CD1c-positive myeloid dendritic cell (primary cell): ENCODE measurements around the gene PYCR2.
"Not testable (repeated sequence)": the region's sequence is repeated elsewhere in the genome, so short reads cannot be mapped to it uniquely, and the experiment has no call there.

Experiments
- DNase-seq: peaks from one replicate; pipeline ENCODE4 v3.0.0-alpha.2; 2016; ENCODE audit errors: extremely low spot score

Gene PYCR2

DNA sequence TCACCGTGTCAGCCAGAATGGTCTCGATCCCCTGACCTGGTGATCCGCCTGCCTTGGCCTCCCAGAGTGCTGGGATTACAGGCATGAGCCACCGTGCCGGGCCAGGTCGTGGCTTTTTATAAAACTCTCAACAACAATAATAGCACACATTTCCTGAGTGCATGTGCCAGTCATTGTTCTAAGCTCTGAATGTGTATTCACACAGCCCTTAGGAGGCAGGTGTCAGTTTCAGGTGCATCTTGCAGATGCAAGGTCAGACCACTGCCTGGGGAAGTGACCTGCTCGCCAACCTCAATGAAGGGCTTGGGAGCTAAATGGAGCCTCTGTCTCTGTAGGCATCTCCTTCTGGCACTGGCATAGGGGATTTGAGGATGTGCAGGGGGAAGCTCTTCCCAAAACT, 18.5 kb upstream of the PYCR2 start:
- DNase-seq: no peak

DNA sequence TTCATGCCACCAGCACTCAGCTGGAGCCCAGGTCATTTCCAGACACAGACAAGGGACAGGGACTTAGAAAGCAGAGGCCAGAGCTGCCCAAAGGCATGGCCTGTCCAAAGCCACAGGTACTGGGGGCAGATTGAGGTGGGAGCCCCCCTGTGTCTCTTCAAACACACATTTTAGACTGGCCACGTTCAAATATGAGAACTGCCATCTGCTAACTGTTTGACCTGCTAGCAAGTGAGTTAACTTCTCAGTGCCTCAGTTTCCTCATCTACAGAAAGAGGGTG, 17.8 kb upstream of the PYCR2 start:
- DNase-seq: no peak

DNA sequence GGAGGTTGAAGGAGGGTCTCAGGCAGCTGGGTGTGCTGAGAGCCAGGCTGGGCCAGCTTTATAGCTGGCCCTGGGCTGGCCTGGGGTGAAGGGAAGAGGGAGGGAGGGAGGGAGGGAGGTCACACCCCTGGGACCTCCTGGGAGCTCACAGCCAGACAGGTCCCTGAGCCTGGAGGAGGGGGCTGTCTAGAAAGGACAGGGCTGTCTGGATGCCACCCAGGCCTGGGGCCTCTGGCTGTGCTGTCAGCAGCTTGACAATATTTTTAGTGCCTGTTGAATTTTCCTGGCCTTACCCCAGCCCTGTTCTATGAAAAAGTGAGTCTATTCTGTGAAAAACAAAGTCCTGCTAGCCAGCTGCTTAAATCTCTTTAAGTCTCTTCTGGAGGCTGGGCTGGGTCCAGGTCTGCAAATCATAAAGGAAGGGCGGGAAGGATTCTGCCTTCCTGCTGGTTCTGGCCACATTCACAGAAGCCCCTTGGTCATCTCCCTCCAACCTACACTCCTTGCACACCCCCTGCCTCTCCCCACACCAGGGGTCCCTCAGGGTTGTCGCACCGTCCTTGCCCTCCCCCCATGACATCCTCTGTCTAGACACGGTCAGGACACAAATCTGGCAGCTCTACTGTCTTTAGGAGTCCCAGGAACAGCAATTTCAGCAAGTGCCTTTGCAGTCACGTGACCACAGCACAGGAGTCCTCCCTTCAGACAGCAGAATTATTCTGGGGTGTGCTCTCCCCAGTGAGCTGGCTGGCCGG, 17.3 kb upstream of the PYCR2 start, which contains the start of gene LEFTY2:
LEFTY2 (minus strand) TSS at position 34 of the 755 bp plus-strand sequence. CDS start 80 bp downstream, outside the sequence.
- DNase-seq: no peak

DNA sequence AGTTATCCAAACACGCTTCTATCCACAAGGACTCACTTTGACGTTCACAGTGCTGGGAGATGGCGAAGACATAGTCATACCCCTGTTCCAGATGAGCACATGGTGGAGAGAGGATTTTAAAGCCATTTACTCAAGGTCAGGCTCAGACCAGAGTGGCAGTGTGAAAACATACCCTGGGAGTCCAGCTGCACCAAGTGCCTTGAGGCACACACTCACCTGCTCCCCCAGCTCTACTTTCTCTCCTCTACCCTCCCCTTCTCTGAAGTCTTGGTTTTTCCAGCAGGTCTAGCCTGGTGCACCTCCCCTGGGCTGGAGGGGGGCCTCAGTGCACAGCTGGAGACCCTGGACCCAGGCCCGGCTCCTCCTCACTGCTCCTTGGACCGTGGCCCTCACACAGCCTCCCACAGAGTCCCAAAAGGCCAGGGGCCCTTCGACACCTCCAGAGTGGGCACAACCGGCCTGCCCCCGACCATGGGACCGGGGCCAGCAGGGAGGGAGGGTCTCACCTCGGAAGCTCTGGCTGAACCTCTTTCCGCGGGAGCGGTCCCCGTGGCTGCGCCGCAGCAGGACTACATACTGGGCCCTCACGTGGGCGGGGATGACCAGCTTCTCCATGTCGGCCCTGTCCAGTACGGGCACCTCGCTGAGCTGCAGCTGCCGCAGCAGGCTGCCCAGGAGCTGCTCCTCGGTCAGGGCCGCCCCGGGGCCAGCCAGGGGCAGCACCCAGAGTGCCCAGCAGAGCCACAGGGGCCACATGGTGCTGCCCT, 16.5 kb upstream of the PYCR2 start:
- no peak for DNase-seq

DNA sequence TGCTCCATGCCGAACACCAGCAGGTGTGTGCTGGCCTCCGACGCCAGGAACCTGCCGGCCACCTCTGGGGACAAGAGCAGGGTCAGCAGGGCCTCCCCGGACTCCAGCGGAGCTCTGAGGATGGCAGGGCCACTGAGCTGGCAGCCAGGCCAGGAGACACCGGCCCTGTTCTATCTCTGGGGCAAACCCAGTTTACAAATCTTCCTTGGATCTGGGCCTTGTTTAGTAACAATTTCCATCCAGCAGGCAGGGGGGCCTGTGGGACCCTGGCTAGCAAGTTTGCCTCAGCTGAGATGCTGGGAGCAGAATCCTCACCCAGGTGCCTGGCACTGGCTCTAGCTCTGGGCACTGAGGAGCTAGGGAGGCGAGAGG, 15.9 kb upstream of the PYCR2 start:
- DNase-seq: not testable (repeated sequence)

DNA sequence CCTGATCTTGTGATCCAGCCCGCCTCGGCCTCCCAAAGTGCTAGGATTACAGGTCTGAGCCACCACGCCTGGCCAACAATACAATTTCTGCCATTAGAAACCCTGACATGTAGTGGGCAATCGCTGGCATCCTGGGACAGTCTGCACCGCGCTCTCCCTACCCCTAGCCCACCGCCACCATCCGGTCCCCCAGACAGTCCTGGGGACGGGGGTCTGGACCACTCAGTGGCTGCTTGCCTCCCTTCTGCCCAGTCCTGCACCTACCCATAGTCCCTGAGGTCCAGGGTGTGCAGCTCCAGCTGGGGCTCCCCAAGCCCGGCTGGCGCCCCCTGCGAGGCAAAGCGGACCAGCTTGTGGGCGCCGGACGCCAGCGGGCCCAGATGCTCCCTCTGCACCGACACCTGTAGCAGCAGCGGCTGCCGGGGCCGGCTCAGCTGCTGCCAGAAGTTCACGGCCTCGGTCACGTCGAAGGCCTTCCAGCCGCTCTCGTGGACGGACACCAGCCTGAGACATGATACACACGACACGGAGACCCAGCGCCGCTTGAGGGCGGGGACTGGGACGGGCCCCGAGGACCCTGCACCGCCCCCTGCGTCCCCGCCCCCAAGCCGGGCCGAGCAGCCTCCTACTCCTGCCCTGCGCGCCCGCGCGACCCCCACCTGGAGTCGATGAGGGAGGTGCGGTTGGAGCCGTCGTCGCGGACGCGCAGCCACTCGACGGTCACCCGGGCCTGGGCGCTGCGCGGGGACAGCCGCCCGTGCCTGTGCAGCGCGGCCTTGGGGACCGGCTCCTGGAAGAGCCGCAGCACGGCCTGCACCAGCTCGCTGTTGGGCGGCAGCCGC, 15.3 kb upstream of the PYCR2 start:
- DNase-seq: not testable (repeated sequence)

DNA sequence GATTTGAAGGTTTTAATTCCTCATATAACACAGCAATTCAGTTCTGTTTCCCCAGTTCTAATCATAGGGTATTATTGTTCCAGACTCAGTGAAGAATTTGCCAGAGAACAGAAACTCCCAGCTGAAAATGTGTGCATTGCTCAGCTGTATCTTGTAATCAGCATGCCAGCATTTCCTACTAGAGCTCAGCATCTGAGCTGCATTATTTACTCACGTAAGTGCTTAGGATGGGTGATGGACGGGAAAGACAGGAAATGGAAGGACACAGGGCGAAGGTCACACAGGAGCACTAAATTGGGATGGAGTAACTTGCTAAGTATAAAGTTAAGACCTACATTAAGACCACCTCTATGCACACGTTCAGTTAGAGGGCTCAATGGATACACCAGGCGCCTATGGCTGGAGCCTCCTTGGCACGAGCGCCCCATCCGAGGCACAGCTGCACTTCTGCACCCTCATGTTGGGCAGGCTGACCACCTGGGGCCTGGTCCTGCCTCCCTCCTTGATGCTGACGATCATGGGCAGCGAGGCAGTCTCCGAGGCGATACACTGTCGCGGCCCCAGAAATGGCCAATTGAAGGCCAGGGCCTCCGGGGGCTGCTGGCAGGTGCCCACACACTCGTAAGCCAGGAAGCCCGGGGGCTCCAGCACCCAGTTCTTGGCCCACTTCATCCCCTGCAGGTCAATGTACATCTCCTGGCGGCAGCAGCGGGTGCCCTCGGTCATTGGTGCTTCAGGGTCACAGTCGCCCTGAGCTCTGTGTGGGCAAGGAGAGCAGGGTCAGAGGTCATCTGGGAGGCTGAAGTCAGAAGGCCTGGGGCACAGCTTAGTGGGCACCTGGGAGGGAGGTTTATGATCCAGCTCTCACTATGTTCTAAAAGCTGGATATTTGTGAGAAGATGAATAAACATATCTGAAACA, 13.3 kb upstream of the PYCR2 start:
- DNase-seq: no peak

DNA sequence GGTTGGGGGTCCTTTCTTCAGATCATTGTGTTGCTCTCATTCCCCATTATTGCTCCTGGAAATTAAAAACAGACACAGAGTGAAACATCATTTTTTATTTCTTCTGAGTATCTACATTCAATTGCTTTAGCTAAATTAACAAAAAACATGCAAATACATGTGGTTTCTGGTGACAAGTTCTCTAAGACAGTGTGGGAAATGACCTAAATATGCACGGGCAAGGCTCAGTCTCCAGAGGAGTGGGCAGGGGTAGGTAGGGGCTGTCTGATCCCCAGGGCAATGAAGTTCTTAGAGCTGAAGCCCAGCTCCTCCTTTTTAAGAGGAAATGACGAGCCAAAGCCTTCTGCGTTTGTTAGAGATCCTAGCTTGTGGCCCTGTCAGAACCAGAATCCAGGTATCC, 12.5 kb upstream of the PYCR2 start:
- DNase-seq: no peak

DNA sequence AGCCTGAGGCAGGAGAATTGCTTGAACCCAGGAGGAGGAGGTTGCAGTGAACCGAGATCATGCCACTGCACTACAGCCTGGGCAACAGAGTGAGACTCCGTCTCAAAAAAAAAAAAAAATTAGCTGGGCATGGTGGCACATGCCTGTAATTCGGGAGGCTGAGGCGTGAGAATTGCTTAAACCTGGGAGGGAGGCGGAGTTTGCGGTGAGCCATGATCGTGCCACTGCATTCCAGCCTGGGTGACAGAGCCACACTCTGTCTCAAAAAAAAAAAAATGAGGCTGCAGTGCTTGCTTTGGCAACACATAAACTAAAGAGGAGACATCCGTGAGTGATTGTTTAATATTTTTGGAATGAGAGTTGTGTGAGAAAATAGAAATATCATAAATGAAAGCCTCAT, 12.0 kb upstream of the PYCR2 start:
- not testable (repeated sequence) for DNase-seq

DNA sequence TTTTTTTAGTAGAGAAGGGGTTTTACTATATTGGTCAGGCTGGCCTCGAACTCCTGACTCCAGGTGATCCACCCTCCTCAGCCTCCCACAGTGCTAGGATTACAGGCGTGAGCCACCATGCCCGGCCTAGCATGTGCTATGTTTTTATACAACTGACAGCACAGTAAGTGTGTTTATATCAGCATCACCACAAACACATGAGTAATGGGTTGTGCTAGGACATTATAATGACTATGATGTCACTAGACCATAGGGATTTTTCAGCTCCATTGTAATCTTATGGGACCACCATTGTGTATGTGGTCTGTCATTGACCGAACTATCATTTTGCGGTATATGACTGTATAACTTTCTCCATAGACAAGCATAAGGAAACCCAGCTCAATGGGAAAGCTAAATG, 10.7 kb upstream of the PYCR2 start:
- DNase-seq: no peak

DNA sequence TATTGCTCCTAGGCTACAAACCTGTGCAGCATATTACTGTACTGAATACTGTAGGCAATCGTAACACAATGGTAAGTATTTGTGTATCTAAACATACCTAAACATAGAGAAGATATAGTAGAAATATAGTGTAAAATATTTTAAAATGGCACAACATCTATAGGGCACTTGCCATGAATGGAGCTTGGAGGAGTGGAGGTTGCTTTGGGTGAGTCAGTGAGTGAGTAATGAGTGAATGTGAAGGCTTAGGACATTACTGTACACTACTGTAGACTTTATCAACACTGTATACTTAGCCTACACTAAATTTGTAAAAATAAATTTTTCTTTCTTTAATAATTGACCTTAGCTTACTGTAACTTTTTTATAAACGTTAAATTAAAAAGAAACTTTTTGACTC, 9.0 kb upstream of the PYCR2 start:
- DNase-seq: no peak

DNA sequence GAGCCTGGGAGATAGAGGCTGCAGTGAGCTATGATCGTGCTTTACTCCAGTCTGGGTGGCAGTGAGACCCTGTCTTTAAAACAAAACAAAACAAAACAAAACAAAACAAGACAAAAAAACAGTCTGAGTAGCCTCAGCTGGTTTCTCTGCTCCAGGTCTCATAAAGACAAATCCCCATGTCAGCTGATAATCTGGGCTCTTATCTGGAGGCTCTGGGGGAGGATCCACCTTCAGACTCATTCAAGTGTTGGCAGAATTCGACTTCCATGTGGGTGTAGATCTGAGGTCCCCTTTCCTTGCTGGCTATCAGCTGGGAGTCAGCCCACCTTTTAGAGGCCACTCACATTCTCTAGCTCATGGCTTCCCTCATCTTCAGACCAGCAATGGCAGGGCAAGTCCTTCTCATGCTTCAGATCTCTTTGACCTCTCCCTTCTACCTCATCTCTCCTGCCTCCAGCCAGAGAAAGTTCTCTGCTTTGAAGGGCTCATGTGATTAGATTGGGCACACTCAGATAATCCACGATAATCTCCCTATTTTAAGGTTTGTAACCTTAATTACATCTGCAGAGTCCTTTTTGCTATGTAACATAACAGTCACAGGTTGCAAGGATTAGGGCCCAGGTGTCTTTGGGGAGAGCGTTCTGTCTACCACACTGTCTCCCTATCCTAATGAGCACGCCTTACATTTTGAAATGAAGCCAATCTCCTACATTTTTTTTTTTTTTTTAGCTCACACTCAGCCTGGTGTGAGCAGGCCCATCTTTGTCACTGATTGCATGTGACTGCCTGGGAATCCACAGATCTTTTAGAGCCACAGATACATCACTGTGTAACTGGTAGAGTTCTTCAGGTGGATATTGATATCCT, 7.5 kb upstream of the PYCR2 start:
- DNase-seq: no peak

DNA sequence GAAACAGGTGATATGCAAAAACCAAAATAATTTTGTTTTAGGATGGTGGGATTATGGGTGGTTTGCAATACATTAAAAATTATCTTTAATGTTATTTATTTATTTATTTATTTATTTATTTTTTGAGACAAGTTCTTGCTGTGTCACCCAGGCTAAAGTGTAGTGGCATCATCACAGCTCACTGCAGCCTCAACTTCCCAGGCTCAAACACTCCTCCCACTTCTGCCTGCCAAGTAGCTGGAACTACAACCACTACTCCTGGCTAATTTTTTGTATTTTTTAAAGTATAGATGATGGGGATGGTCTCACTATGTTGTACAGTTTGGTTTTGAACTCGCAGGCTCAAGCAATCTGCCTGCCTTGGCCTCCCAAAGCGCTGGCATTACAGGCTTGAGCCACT, 6.5 kb upstream of the PYCR2 start:
- DNase-seq: no peak

DNA sequence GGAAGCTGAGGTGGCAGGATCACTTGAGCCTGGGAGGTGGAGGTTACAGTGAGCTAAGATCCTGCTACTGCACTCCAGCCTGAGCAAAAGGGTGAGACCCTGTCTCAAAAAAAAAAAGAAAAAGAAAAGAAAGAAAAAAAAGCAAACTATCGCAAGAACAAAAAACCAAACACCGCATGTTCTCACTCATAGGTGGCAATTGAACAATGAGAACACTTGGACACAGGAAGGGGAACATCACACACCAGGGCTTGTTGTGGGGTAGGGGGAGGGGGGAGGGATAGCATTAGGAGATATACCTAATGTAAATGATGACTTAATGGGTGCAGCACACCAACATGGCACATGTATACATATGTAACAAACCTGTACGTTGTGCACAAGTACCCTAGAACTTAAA, 5.4 kb upstream of the PYCR2 start:
- not testable (repeated sequence) for DNase-seq

DNA sequence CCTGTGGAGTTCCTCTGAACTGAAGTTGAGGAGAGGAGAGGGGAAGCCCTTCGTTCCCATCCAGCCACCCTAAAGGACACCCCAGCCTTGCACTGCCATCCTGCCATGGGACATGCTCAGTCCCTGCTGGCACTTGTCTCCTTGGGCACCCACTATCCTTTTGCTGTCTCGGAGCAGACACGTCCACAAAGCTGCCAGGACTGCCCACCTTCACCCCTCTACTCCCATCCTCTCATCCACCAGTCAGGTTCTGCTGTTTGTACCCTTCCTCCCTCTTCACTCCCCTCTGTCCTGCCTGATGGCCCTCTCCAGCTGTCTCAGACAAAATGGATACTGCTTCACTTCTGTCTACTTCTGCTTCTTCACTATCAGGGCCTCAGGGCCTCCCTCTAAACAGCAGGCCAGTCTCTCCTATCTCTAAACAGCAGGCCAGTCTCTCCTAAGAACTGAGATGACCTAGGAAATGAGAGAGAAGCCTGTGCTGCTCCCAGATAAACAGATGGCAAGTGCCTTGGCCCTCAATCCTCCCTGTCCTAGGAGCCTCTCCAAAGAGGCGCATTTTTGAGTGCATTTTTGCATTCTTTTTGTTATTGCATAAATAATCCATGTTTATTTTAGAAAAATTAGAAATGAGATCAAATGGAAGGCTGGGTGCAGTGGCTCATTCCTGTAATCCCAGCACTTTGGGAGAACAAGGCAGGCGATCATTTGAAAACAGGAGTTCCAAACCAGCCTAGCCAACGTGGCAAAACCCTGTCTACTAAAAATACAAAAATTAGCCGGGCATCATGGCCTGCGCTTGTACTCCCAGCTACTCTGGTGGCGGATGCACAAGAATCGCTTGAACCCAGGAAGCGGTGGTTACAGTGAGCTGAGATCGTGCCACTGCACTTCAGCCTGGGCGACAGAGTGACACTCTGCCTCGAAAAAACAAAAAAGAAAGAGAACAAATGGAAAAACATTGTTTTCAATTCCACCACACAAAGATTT, 4.4 kb upstream of the PYCR2 start:
- no peak for DNase-seq

DNA sequence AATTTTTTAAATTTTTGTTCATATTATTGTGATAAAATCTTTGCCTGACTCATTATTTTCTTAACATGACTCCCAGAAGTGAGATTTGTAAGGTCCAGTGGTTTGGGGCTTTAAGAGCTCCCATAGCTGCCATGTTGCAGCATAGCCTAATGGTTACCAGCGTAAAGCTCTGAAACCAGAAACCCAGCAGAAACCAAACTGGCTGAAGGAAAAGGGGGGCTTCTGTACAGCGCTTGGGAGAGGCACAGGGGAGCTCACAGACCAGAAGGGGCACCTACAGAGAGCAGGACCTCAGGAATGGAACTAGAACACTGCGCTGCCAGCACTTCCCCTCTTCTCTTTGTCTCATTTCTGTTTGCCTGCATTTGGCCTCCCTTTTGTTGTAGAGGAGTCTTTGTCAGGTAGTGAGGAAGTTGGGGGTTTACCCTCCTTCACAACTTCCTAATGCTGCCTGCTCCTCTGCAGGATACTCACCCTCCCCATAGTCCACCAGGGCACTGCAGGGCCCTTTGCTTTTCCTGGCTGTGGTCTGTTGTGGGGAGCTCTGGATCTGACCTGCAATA, 2.6 kb upstream of the PYCR2 start:
- no peak for DNase-seq

DNA sequence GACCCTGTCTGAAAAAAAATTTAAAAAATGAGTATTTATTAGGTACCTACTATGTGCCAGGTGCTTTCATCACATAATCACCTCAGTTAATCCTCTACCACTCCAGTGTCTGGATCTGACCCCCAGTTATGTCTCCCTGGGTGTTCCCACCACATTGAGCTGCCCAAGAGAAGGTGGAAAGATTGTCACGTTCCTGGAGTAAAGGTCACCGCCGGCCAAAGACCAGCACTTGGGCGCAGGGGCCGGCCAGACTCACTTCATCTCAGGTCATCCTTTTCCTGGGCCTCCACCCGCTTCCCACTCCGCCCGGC, 714 bp downstream of the PYCR2 start:
- DNase-seq: no peak

DNA sequence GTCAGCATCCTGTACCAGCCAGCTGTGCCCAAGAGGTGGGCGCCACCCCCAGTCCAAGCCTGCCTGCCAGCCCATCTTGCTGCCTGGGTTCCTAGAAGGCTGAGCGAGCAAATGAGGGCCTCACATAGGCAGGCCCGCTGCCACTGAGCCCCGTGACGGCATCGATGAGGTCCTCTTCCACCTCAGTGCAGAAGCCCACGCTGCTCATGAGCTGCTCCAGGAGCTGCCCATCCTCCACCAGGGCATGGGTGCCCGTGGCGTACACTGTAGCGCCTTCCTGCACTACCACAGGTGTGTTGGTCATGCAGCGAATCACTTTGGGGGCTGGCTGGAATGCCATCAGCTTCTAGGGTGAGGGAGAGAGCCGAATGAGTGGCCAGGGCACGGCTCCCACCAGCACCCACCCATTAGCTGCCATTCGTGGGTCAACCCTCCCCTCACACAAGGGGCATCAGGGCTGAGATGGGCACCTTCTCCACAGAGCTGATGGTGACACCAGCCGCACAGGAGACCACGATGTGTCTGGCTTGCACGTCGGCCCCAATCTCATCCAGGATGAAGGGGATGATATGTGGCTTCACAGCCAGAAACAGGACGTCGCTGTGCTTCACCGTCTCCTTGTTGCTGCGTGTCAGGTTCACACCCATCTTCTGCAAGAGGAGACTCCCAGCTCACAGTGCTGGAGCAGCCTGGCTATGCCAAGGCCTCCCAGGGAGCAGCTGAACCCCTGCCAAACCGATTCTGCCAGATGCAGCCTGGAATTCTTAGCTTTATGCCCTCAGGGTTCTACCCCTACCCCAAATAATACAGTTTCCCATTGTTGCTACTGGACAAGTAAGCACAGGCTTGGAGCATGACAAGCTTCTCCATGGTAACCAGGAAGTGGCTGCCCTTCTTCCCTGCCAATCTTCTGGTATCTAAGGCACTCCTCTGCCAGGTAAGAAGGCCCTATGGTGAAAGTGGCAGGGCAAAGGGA, 2.0 kb downstream of the PYCR2 start:
- DNase-seq: no peak
